GM20000 (cell line): ENCODE data around the gene PPP1R2.
"Not testable (repeated sequence)": the region's sequence is repeated elsewhere in the genome, so short reads cannot be mapped to it uniquely, and the experiment has no call there.

Source experiments
- DNase-seq: peaks from one replicate; pipeline ENCODE4 v3.0.0; 2012; ENCODE audit warnings: low spot score
- TF ChIP-seq, protein P1 (sequence below): IDR thresholded peaks from 2 replicates; pipeline ENCODE4 v1.5.1; 2012; ENCODE audit warnings: mild to moderate bottlenecking, control low read depth; ENCODE audit errors: extremely low read depth, missing control alignments

PPP1R2 gene

DNA sequence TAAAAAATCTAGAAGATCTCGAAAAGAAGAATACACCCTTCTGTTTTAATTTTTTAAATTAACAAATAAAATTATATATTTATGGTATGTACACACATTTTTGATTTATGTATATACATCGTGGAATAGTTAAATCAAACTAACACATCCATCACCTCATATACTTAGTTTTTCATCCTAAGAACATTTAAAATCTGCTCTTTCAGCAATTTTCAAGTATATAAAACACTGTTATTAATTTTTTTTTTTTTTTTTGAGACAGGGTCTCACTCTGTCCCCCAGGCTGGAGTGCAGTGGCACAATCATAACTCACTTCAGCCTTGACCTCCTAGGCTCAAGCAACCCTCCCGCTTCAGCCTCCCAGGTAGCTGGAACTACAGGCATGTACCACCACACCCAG lies 67.5 kb downstream of the PPP1R2 start:
- no peak for DNase-seq
- TF ChIP-seq, protein P1, sequence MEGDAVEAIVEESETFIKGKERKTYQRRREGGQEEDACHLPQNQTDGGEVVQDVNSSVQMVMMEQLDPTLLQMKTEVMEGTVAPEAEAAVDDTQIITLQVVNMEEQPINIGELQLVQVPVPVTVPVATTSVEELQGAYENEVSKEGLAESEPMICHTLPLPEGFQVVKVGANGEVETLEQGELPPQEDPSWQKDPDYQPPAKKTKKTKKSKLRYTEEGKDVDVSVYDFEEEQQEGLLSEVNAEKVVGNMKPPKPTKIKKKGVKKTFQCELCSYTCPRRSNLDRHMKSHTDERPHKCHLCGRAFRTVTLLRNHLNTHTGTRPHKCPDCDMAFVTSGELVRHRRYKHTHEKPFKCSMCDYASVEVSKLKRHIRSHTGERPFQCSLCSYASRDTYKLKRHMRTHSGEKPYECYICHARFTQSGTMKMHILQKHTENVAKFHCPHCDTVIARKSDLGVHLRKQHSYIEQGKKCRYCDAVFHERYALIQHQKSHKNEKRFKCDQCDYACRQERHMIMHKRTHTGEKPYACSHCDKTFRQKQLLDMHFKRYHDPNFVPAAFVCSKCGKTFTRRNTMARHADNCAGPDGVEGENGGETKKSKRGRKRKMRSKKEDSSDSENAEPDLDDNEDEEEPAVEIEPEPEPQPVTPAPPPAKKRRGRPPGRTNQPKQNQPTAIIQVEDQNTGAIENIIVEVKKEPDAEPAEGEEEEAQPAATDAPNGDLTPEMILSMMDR: no peak

DNA sequence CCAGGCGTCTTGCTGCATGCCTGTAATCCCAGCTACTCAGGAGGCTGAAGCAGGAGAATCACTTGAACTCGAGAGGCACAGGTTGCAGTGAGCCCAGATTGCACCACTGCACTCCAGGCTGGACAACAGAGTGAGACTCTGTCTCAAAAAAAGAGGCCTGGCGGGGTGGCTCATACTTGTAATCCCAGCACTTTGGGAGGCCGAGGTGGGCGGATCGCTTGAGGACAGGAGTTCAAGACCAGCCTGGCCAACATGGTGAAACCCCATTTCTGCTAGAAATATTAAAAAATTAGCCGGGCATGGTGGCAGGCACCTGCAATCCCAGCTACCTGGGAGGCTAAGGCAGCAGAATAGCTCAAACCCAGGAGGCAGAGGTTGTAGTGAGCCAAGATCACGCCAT lies 68.0 kb downstream of the PPP1R2 start:
- DNase-seq: not testable (repeated sequence)

DNA sequence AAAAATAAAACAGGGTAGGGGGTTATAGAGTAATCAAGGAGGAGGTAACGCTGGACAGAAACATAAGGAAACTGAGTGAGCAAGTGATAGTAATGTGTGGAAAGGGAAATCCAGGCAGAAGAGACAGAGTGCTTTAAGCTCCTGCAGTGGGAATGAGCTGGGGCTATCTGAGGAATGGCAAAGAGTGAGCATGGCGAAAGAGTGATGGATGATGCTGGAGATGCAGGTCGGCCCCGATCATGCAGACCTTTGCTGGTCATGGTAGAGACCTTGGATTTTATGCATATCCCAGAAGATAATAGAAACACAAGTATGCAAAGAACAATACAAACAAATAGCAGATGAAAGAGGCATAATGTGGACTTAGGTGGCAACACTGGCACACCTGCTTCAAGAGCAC lies 74.3 kb downstream of the PPP1R2 start:
- TF ChIP-seq, protein P1: no peak
- no peak for DNase-seq

DNA sequence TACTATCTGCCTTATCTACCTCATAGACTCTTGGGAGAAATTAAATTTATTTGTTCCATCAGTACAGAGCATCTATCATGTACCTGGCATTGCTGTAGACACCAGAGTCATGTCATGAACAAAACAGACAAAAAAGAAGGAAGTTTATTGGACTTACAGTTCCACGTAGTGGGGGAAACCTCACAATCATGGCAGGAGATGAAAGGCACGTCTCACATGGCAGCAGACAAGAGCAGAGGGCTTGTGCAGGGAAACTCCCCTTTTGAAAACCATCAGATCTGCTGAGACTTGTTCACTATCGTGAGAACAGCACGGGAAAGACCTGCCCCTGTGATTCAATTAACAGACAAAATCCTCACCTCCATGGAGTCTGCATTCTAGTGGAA lies 74.7 kb downstream of the PPP1R2 start:
- TF ChIP-seq, protein P1: no peak
- DNase-seq: no peak

DNA sequence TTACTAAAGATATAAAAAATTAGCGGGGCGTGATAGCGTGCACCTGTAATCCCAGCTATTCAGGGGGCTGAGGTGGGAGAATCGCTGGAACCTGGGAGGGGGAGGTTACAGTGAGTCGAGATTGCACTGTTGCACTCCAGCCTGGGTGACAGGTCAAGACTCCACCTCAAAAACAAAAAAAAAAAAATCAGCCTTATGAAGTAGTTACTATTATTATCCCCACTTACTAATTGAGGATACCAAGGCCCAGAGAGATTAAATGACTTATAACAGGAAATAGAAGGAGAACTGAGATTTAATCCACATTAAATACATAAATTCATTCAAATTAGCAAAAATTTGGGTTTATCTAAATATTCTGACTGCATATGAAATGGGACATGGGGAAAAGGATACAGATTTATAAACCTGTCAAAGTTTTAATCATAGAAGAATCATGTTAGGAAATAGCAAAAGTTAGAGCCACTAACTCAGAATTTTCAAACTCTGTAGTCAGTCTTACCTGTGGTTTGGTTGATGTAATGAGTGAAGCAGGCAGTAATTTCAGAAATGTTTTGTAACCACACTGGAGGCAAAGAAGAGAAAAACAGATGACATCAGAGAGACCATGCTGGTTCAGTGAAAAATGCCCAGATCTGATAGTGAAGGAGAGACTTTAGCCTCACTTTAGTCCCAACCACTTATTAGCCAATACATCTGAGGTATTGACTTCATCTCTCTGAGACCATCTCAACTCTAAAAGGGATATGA lies 75.3 kb downstream of the PPP1R2 start:
- TF ChIP-seq, protein P1: no peak
- DNase-seq: no peak

DNA sequence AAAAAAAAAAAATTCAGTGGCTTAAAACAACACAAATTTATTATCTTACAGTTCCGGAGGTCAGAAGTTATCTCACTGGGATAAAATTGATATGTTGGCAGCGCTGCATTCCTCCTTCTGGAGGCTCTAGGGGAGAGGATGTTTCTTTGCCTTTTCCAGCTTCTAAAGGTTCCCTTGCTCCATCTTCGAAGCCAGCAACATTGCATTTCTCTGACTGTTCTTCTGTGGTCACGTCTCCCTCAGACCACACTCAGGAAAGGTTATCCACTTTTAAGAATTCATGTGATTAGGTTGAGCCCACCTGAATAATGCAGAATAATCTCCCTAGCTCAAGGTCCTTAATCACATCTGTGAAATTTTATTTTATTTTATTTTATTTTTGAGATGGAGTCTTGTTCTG lies 76.9 kb downstream of the PPP1R2 start:
- TF ChIP-seq, protein P1: no peak
- DNase-seq: no peak
